BJ (cell line): Measurements from ENCODE around the gene TPRN. TPM values are rescaled to one million over a fixed set of nuclear protein-coding genes. Genes with fewer than 3 reads are reported as not detected.
A peak's percentile ranks its signal among the peaks of the same experiment; 100 is the strongest.

ENCODE experiments used
- CTCF ChIA-PET: fragments of 350-600 bp; formaldehyde crosslinking; extraction: SDS; loops from one replicate; lab custom pipeline; 2021; ENCODE audit warnings: antibody characterized with exemption, inconsistent platforms; lab: Yijun Ruan, JAX
- POLR2A ChIA-PET: fragments of 300-600 bp; sonication (Branson Sonifier 250); formaldehyde crosslinking; extraction: SDS; loops from one replicate; lab custom pipeline; 2021; ENCODE audit warnings: antibody characterized with exemption; lab: Charles Lee
- DNase-seq: peaks from one replicate; pipeline ENCODE4 v3.0.0-alpha.2; 2011; ENCODE audit warnings: low read depth
- H3K27me3 ChIP-seq: 2 replicates; pipeline ENCODE4 v1.6.0; 2011; ENCODE audit warnings: low read length; ENCODE audit not compliant: control insufficient read depth, insufficient read depth
- H3K36me3 ChIP-seq: 2 replicates; pipeline ENCODE4 v1.5.1; 2011; ENCODE audit warnings: low read length; ENCODE audit not compliant: control insufficient read depth, insufficient read depth
- H3K4me3 ChIP-seq: 2 replicates; pipeline ENCODE4 v1.5.1; 2011; ENCODE audit warnings: low read depth, mild to moderate bottlenecking, control low read depth, low read length
- polyA plus RNA-seq: library from polyadenylated mRNA; depleted of rRNA; stranded (reverse); fragments of >200 nt; gene quantifications from 2 replicates; pipeline ENCODE4 v1.2.3, GENCODE V29; 2011
- TF ChIP-seq, protein P1 (sequence below): IDR thresholded peaks from 2 replicates; pipeline ENCODE4 v1.5.1; 2011; ENCODE audit warnings: low read depth, mild to moderate bottlenecking, control low read depth, inconsistent platforms, low read length, moderate library complexity; ENCODE audit not compliant: insufficient read depth

The TPRN gene
- polyA plus RNA-seq, 1 experiment, result 3.5 TPM

DNA sequence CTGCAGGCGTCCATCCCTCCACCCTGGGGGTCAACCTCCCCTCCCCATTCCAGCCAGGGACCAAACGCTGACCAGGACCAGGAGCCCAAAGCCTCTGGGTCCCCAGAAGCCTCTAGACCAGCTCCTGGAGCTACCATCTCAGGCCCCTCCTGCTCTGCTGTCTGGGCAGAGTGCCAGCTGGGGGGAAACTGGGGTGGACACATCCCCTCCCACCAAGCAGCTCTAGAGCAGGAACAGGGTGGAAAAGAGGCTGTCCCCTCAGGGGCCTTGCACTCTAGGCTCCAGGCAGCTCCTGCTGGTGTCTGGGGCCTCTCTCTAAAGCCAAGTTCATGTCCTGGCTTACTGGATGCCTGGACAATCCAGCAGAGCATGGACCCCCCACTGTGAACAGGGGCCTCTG is 7.7 kb downstream of the TPRN start:
- H3K27me3 ChIP-seq, result no peaks in the 10 kb centered on the region
- CTCF ChIA-PET, result interaction anchor here (0.9 to 1.4 kb wide), 3 partner anchors 34 to 129 kb away, joined by 3 to 5 read pairs (median 4); partner anchors contain the start of gene RNF224
- POLR2A ChIA-PET, result no interaction called here

DNA sequence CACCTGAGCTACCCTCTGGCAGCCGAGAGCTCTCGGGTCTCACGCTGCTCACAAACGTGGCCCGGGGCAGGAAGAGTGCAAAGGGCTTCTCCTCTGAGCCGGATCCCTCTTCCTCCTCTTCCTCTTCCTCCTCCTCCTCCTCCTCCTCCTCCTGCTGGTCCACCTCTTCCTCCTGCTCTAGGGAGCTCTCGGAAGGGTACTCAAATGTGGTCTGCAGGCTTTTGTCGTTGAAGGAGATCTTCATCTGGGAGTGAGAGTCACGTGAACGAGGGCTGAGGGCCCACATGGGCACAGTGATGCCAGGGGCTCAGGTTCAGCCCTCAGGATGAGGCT is 8.1 kb downstream of the TPRN start:
- Histone ChIP-seq H3K4me3 (no peak overlapping the region), H3K27me3 (no peaks in the 10 kb centered on the region), H3K36me3 (peaks cover 19% of the 10 kb centered on the region)
- TF ChIP-seq, protein P1, sequence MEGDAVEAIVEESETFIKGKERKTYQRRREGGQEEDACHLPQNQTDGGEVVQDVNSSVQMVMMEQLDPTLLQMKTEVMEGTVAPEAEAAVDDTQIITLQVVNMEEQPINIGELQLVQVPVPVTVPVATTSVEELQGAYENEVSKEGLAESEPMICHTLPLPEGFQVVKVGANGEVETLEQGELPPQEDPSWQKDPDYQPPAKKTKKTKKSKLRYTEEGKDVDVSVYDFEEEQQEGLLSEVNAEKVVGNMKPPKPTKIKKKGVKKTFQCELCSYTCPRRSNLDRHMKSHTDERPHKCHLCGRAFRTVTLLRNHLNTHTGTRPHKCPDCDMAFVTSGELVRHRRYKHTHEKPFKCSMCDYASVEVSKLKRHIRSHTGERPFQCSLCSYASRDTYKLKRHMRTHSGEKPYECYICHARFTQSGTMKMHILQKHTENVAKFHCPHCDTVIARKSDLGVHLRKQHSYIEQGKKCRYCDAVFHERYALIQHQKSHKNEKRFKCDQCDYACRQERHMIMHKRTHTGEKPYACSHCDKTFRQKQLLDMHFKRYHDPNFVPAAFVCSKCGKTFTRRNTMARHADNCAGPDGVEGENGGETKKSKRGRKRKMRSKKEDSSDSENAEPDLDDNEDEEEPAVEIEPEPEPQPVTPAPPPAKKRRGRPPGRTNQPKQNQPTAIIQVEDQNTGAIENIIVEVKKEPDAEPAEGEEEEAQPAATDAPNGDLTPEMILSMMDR, result no peak
- no peak for DNase-seq
- ChIA-PET POLR2A (no interaction called here), CTCF (interaction anchor here (0.9 to 1.4 kb wide), 3 partner anchors 35 to 128 kb away, joined by 3 to 5 read pairs (median 4); partner anchors contain the start of gene RNF224)

More for the DNA sequence above, 7.7 kb downstream of the TPRN start:
- TF ChIP-seq, protein P1, result no peak
- peaks cover 19% of the 10 kb centered on the region for H3K36me3 ChIP-seq
- DNase-seq, result no peak
- no peak overlapping the region for H3K4me3 ChIP-seq

DNA sequence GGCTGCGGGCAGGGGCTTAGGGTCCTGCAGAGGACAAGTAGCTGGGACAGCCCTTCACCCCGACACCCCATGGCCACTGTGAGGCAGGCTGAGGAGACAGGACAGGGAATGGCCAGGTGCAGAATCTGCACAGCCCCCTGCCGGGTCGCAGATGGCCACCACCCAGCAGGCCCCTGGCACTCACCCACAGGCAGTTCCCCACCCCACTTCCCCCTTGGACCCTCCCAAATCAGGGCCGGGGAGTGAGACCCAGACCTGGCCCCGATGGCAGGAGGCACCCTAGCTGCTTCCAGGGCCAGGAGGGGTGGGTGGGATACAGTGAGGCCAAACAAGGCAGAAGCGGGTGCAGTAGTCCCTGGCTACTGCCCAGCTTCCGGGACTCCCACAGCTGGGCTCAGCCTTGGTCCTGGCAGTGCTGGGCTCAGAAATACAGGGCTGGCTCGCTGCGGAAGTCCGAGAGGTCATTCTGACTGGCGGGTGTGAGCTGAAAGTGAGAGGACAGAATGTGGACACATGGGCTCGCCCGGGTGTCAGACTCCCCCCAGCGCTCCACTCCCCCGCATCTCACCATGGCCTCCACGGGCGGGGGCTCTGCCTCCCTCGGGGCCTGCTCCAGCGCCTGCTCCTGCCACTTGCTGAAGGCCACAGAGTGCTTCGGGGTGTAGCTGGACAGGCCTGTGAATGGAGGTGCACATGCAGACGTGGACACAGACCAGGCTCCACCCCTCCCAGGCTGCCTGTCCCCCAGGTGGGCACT is 8.7 kb downstream of the TPRN start:
- Histone ChIP-seq H3K27me3 (no peaks in the 10 kb centered on the region), H3K4me3 (no peak overlapping the region), H3K36me3 (peaks cover 21% of the 10 kb centered on the region)
- DNase-seq, result no peak
- CTCF ChIA-PET, result interaction anchor here (0.9 to 1.4 kb wide), 3 partner anchors 35 to 128 kb away, joined by 3 to 5 read pairs (median 4); partner anchors contain the start of gene RNF224
- TF ChIP-seq, protein P1, result no peak
- POLR2A ChIA-PET, result no interaction called here

DNA sequence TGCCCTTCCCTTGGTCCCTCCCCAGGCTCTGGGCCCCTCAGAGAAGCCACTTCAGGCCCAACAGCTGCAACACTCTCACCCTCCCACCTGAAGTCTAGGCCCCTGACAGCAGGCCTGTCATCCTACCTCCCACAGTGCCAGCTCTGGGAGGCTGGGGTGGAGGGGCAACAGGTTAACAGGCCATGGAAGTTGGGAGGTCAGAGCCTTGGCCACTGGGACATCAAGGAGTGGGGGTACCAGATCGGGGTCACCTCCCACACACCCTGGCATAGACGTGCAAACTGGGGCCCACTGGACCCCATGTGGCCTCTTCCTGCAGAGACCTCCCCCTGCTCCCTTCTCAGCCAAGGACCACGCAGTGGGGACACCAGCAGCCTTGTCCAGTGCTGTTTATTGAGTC is 9.3 kb downstream of the TPRN start:
- TF ChIP-seq, protein P1, result no peak
- Histone ChIP-seq H3K27me3 (no peaks in the 10 kb centered on the region), H3K36me3 (peaks cover 21% of the 10 kb centered on the region), H3K4me3 (no peak overlapping the region)
- POLR2A ChIA-PET, result no interaction called here
- CTCF ChIA-PET, result interaction anchor here (1.4 kb wide), 1 partner anchor 46 kb away, joined by 3 read pairs; no protein-coding TSS in a partner anchor
- no peak for DNase-seq

DNA sequence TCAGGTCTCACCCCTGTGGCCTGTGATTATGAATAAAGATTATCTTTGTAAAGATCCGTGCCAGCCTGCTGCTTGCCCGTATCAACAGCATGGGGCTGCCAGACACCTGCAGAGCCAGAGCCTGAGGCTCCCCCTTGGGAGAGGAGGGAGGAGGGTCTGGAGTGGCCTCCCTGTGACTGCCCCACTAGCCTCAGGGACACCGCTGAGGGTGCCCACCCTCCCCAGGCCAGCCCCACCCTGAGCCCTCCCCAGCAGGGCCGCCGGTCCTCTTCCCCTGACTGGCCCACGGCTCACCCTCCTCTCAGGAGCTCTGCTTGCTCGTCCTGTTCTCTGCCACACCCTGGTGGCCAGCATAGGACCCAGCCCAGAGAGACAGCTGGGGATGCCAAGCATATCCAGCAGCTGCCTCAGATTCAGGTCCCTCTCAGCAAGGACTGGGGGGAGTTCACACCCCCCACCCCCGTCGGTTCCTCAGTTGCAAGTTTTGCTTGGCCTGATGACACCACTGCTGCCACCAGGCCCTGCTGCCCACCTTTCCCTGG is 10.2 kb downstream of the TPRN start:
- TF ChIP-seq, protein P1, result peak; percentile 14; the same call in 1 of the 2 replicates
- no peak for DNase-seq
- POLR2A ChIA-PET, result no interaction called here
- CTCF ChIA-PET, result interaction anchor here (1.4 kb wide), 1 partner anchor 46 kb away, joined by 3 read pairs; no protein-coding TSS in a partner anchor
- peaks cover 25% of the 10 kb centered on the region for H3K36me3 ChIP-seq
- H3K4me3 ChIP-seq, result no peak overlapping the region
- H3K27me3 ChIP-seq, result no peaks in the 10 kb centered on the region
